NCI-H345 treated with DMSO at 0.1 percent for 48 hours (cell line): ENCODE data around the gene ANXA6.
"Not testable (repeated sequence)": the region's sequence is repeated elsewhere in the genome, so short reads cannot be mapped to it uniquely, and the experiment has no call there.

Source experiments
- DNase-seq: peaks from one replicate; lab custom pipeline; 2025; ENCODE audit not compliant: unreplicated experiment; lab: John Stamatoyannopoulos, UW

Gene ANXA6

GRCh38 chr5:151181818-151182523, 24.4 kb upstream of the ANXA6 start:
- DNase-seq = no peak

- no peak for DNase-seq
Measured at GRCh38 chr5:151180291-151180690, 22.7 kb upstream of the ANXA6 start.

DNA sequence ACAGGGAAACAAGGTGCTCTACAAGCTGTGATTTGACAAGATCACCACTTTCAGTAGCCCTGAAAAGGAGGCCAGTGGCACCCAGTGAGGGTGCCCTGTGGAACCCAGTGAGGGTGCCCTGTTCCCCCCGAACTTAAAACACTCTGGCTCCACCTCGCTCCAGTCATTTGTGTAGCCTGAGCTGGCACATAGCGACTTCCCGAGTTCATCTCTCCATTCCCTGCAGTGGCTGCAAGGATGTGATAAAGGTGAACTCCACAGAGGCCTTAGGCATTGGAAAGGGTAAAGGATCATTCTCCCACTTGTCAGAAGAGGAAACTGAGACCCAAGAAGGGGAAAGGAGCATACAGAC, 21.9 kb upstream of the ANXA6 start:
- no peak for DNase-seq

GRCh38 chr5:151178777-151179488, 21.4 kb upstream of the ANXA6 start:
- DNase-seq = no peak

DNA sequence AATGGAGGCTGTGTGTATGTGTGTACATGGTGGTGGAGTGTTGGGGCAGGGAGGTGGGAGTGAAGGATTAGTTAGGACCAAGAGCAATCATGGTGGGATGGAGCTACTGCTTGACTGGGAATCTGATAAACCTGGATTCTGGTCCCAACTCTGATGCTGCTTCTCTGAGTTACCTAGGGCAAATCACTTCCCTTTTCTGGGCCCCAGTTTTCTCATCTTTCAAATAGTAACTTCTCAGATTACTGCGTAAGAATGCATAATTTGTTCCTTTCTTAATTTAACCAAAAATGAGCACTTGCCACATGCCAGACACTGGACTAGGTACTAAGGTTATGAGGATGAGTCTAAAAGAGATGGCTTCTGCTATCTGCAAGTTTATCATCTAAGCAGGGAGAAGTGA, 20.8 kb upstream of the ANXA6 start:
- DNase-seq = no peak

- DNase-seq = not testable (repeated sequence)
Measured at GRCh38 chr5:151176268-151176667, 18.7 kb upstream of the ANXA6 start.

DNA sequence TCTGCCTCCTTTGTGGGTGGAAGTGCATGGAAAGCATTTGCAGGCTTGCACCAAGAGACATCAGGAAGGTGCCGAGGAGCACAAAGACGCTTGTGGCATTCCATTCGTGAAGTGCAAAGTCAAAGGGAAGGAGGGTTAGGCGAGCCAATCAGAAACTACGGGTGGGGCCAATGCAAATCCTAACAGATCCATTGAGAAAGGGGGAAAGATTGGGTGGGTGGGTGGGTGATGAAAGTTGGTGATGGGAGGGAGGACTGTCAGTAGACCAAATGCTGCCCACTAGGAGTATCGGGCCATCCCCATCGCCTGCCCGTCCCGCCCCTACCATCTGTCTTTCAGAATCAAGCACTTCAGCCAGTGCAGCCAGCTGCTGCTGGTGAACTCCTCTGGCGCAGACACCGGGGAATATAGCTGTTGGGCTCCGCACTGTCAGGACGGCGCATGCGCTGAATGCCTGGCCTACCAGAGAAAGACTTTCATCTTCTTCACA, 17.1 kb upstream of the ANXA6 start:
- DNase-seq = no peak

DNA sequence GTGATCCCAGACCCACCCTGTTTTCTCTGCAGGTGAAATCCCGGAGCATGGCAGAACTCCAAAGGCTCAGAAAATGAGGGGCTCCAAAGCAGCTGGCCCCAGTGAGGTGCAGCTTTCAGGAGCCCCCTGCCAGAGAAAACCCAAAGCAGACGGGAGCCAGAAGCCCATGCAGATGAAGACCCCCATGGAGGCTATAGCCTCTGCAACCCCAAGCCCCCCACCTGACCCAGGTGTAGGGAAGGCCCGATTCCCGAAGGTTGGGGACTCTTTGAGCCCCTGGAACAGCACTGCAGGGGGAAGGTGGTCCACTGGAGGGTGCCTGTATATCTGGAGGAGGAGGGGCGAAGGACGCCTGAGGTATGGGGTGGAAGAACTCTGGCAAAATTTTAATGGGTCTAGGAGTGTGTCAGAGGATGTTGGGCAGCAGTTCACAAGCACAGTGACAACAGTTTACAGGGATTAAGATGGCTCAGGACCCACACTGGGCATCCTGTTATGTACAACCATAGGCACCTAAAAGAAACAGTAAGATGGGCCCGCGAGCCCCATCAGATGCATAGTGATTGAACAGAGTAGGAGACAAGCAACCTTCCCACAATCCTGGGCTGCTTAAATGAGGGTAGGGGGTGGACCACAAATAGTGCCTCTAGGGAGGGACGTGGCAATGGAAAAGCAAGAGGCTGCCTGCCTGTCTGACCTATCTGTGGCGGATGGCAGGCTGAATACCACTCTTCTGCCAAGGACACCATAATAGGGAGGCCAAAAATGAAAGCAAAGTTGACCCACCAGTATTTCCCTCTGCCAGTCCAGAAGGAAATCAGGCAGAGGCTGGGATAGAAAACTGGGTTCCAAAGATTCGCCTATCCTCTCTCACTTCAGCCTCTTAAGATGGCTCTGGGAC, 16.4 kb upstream of the ANXA6 start:
- no peak for DNase-seq

- DNase-seq = no peak
Measured at GRCh38 chr5:151171529-151171928, 13.9 kb upstream of the ANXA6 start.

- DNase-seq = no peak
Measured at GRCh38 chr5:151168602-151169344, 11.2 kb upstream of the ANXA6 start.

DNA sequence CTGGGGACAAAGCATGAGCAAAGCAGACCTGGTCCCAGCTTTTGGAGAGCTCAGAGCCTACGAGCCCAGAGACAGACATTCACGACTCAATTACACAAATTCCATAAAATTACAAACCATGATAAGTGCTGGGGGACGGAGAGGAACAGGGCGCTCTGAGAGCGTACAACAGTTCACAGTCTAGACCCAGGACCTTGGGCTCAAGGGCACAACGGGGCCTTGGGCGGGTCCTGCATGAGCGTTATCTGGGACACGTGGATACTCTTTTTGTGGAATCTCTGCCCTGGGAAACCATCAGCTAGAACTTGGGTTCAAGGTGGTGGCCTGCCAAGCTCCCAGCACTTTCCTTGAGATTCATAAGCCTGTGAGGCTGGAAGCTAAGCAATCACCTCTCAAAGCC, 9.4 kb upstream of the ANXA6 start:
- DNase-seq = no peak

- DNase-seq = peak; percentile 44
Measured at GRCh38 chr5:151164687-151165392, 7.3 kb upstream of the ANXA6 start.

GRCh38 chr5:151162776-151163175, 5.2 kb upstream of the ANXA6 start:
- no peak for DNase-seq

GRCh38 chr5:151159649-151160373, 2.2 kb upstream of the ANXA6 start:
- no peak for DNase-seq

- no peak for DNase-seq
Measured at GRCh38 chr5:151158287-151158661, 695 bp upstream of the ANXA6 start.

DNA sequence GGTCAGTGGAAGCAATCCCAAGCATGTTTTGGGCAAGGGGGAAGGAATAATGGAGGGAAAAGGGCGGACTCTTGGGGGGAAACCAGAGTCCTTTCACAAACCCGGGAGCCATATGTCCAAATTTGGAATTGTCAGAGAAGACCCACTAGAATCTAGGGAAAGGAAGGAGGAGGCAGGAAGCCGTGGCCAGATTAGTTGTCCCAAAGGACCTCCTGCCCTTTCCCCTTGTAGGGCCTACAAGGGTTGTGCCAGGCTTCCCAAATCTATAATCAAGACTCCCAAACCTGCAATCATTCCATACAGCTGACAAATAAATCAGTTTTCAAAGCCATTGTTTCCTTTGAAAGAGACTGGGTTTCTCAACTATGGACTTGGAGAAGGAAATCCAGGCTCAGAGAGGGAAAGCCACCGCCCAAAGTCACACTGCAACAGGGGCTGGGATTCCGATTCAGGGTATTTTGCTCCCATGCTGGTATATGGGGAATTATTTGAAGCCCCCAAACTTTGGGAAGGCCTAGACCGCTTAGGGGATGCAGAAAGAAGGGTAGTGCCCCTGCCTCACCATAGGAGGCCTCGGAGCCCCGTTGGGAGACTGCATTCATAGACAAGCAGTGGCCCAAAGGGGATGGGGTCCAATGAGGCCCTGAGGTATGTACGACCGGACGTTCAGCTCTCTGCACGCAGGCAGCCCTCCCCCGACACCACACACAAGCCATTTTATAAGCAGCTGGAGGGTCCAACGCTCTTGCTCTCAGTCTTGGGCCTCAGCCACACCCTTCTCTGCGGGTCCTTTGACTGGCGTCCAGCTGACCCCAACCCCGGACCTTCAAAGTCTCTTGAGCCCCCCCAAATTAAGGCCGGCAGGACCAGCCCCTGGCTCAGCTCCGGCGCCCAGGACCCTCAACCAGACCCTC, 815 bp downstream of the ANXA6 start:
- no peak for DNase-seq

DNA sequence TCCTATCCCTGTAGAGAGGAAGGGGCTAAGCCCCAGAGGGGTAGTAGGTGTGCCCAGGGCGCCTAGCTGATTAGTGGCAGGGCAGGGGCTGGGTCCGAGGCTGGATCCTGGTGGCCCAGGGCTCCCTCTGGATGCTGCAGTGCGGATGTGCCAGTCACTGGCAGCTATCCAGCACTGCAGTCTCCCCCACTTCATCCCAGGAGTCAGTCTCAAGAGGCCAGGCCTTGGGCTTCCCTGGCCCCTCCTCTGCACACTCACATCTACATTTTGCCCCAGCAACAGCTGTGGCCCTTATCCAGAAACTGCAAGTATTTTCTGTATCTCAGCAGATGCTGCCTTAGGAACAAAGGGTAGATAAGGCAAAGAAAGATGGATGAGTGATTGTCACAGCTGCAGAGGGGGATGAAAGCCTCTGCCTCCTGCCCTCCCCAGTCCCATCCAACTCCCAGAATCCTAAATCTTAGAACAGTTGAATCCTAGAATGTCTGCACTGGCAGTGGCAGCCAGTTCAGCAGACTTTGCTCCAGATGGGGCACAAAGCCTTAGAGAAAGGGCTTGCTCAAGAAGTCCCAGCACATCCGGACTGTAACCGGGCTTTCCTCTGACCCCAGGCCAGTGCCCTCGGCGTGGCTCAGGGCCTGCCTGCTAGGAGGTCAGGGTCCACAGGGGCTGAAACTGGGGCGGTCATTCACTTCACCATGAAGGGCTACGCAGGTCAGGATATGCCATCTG, 1.6 kb downstream of the ANXA6 start:
- DNase-seq = peak; percentile 42
